Activated naive CD4-positive, alpha-beta T cell treated with anti-CD3 and anti-CD28 coated beads, Interleukin-2, amount 10 ng/mL, durations not matched to agents 7 days and 5 days (primary cell): ENCODE results near the gene AANAT.
A peak's percentile ranks its signal among the peaks of the same experiment; 100 is the strongest.

ENCODE experiments used
- CTCF ChIA-PET: fragments of 350-600 bp; sonication (Branson Sonifier 250); formaldehyde crosslinking; loops from one replicate; lab custom pipeline; 2021; ENCODE audit warnings: antibody characterized with exemption; lab: Charles Lee
- DNase-seq: peaks from one replicate; pipeline ENCODE4 v3.0.0-alpha.2; 2020
- H3K27ac Mint-ChIP-seq: one replicate; pipeline ENCODE4 v1.8.0; 2021; ENCODE audit warnings: mild to moderate bottlenecking, moderate library complexity, mixed read lengths
- H3K27me3 Mint-ChIP-seq: one replicate; pipeline ENCODE4 v1.8.0; 2021; ENCODE audit warnings: mild to moderate bottlenecking, mixed read lengths
- H3K36me3 Mint-ChIP-seq: one replicate; pipeline ENCODE4 v1.8.0; 2021; ENCODE audit warnings: mixed read lengths
- H3K4me1 Mint-ChIP-seq: one replicate; pipeline ENCODE4 v1.8.0; 2021; ENCODE audit warnings: mixed read lengths
- H3K4me3 Mint-ChIP-seq: one replicate; pipeline ENCODE4 v1.8.0; 2021; ENCODE audit warnings: mild to moderate bottlenecking, moderate library complexity, mixed read lengths
- H3K9me3 Mint-ChIP-seq: one replicate; pipeline ENCODE4 v1.8.0; 2021; ENCODE audit warnings: mixed read lengths

AANAT gene

GRCh38 chr17:76467366-76467765 lies at the start of gene AANAT:
AANAT (plus strand) TSS chr17:76467603; CDS start chr17:76468747, 1,144 bp downstream.
- CTCF ChIA-PET: interaction anchor here (0.9 to 4.5 kb wide), 17 partner anchors 8 to 215 kb away, joined by 3 to 58 read pairs (median 5); partner anchors contain the start of gene RHBDF2
- DNase-seq: no peak
- H3K4me3 Mint-ChIP-seq: no peak within 1 kb of the TSS
- H3K27me3 Mint-ChIP-seq: peaks cover 19% of the 10 kb centered on the region
- H3K36me3 Mint-ChIP-seq: peaks cover 4% of the 10 kb centered on the region
- no peaks in the 10 kb centered on the region for H3K9me3 Mint-ChIP-seq
- H3K4me1 Mint-ChIP-seq: peaks cover 6% of the 10 kb centered on the region
- no peak within 1 kb of the TSS for H3K27ac Mint-ChIP-seq

DNA sequence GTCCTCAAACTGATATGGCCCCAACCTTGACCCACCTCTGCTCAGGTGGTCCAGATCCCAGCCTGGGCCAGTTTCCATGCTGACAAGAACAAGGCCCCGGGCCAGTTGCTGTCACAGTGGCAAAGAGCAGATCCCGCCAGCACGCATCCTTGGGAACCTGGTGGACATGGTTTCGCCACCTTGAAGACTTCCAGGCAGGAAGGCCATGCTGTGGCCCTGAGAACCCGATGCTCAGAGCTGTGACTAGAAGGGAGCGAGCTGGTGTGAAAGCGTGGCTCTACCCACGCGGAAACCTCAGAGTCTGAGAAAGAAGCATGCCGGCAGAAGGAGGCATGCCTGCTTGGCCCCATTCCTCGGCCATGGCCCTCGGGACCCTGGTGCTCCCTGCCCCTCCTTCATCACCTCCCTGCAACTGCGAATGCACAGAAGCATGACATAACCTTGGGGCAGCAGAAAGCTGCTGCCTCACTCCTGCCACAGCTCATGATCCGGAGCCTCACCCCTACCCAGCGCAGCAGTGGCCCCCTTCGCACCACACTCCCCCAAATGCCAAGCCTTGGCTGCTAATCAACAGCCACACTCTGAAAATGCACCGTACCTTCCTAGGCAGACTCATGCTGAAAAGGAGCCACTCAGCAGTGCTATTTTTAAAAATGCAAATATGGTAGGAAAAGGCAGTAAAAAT lies 47.7 kb upstream of the AANAT start:
- Mint-ChIP-seq H3K27ac (peak overlapping the region; percentile 33), H3K4me3 (no peak overlapping the region)

GRCh38 chr17:76420356-76421043 lies 46.9 kb upstream of the AANAT start:
- Mint-ChIP-seq H3K27me3 (no peaks in the 10 kb centered on the region), H3K4me1 (peaks cover 9% of the 10 kb centered on the region), H3K4me3 (no peak overlapping the region), H3K9me3 (no peaks in the 10 kb centered on the region), H3K27ac (no peak overlapping the region), H3K36me3 (peaks cover 9% of the 10 kb centered on the region)
- no peak for DNase-seq
- CTCF ChIA-PET: no interaction called here

More for the DNA sequence above, 47.7 kb upstream of the AANAT start:
- Mint-ChIP-seq H3K36me3 (peaks cover 9% of the 10 kb centered on the region), H3K9me3 (no peaks in the 10 kb centered on the region), H3K27me3 (no peaks in the 10 kb centered on the region), H3K4me1 (peaks cover 9% of the 10 kb centered on the region)
- no peak for DNase-seq
- CTCF ChIA-PET: interaction anchor here (1.6 kb wide), 1 partner anchor 34 kb away, joined by 3 read pairs; no protein-coding TSS in a partner anchor

DNA sequence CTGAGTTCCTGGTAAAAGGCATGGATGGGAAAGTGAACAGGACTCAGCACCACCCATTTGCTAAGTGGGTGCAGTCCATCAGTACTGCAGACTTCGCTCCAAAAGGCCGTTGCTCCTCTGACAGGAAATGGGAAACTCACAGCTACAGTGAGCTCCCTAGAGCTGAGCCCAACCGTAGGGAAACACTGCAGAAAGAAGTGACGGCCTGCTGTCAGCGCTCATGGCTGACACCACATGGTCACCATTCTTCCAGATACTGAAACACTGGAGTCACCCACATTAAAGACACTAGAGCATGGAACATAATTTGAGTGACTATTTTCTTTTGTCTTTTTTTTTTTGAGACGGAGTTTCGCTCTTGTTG lies 46.4 kb upstream of the AANAT start:
- CTCF ChIA-PET: no interaction called here
- Mint-ChIP-seq H3K4me1 (peaks cover 9% of the 10 kb centered on the region), H3K4me3 (no peak overlapping the region), H3K36me3 (peaks cover 9% of the 10 kb centered on the region), H3K27me3 (no peaks in the 10 kb centered on the region), H3K9me3 (no peaks in the 10 kb centered on the region), H3K27ac (no peak overlapping the region)
- DNase-seq: no peak

- Mint-ChIP-seq H3K4me3 (no peak overlapping the region), H3K4me1 (peaks cover 6% of the 10 kb centered on the region), H3K36me3 (peaks cover 8% of the 10 kb centered on the region), H3K27ac (no peak overlapping the region), H3K27me3 (no peaks in the 10 kb centered on the region), H3K9me3 (no peaks in the 10 kb centered on the region)
- CTCF ChIA-PET: no interaction called here
- no peak for DNase-seq
These were observed 45.0 kb upstream of the AANAT start for GRCh38 chr17:76422406-76422805.

DNA sequence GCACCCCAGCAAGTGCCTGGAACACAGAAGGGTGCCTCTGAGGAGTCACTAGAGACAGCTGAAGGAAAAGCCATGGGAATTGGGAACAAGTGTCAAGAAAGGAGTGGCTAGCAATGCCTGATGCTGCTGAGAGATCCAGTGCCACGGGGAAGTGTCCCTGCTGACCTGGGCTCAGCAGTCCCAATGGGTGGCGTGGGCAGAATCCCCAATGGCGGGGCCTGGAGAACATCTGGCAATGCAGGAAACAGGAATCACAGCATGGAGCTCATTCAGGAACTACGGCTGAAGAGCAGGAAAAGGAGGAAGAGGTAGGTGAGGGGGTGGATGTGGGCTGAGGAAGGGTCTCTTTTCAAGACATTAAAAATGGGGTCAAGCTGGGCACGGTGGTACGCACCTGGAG lies 44.5 kb upstream of the AANAT start:
- peaks cover 5% of the 10 kb centered on the region for H3K36me3 Mint-ChIP-seq
- CTCF ChIA-PET: no interaction called here
- no peaks in the 10 kb centered on the region for H3K9me3 Mint-ChIP-seq
- peaks cover 2% of the 10 kb centered on the region for H3K4me1 Mint-ChIP-seq
- no peak overlapping the region for H3K4me3 Mint-ChIP-seq
- DNase-seq: no peak
- H3K27ac Mint-ChIP-seq: no peak overlapping the region
- H3K27me3 Mint-ChIP-seq: no peaks in the 10 kb centered on the region

DNA sequence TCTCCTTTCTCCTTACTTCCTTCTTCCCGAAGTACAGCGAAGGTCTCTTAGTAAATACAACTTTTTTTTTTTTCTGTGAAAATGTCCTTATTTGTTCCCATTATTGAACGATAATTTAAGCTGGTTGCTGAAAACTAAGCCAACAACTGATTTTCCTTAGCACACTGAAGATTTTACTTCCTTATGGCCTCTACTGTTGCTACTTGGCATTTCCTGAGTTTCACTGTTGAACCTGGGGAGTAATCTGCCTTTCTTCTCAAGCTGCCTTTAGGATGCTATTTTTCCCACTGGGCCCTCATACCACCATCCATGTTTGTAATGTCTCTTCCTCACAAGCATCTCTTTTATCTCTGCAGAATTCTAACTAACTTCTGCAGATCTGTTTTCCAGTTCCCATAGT lies 40.5 kb upstream of the AANAT start:
- Mint-ChIP-seq H3K36me3 (peaks cover 4% of the 10 kb centered on the region), H3K4me3 (no peak overlapping the region), H3K4me1 (no peaks in the 10 kb centered on the region), H3K27me3 (no peaks in the 10 kb centered on the region), H3K9me3 (no peaks in the 10 kb centered on the region), H3K27ac (no peak overlapping the region)
- DNase-seq: no peak
- CTCF ChIA-PET: interaction anchor here (0.7 kb wide), 1 partner anchor 71 kb away, joined by 3 read pairs; no protein-coding TSS in a partner anchor

DNA sequence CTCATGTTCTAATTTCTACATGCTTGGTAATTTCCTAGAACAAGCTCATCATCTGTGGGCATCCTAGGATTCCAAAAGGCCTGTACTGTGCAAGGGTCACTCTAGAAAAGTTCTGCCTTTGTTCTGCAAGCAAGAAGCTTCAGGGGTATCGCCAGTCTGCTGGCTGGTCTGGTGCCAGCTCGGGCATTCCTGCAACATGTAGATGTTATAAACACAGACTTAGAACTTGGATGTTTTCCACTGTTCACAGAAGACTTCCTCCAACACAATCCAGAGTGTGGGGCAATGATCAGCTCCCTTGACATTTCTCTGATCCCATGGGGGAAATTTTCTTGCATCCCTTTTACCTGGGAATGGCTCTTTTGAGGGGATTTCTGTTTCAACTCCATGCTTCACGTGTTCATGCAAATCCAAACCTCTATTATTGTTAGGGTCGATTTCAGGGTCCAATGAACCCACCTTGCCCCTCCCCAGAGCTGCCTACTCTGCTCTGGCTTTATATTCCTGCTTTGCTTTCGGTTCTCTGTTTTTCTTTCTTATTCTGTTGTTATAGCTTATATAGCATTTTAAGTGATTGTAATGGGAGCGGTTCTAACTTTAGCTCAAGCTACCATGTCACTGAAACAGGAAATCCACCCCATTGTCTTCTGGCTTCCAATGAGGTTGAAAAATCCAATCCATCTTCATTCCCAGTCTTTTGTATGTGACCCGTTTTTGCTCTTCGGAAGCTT lies 39.7 kb upstream of the AANAT start:
- peaks cover 2% of the 10 kb centered on the region for H3K36me3 Mint-ChIP-seq
- H3K27ac Mint-ChIP-seq: no peak overlapping the region
- H3K9me3 Mint-ChIP-seq: no peaks in the 10 kb centered on the region
- CTCF ChIA-PET: interaction anchor here (1.3 kb wide), 1 partner anchor 30 kb away, joined by 4 read pairs; no protein-coding TSS in a partner anchor
- no peaks in the 10 kb centered on the region for H3K4me1 Mint-ChIP-seq
- no peaks in the 10 kb centered on the region for H3K27me3 Mint-ChIP-seq
- DNase-seq: no peak
- no peak overlapping the region for H3K4me3 Mint-ChIP-seq

DNA sequence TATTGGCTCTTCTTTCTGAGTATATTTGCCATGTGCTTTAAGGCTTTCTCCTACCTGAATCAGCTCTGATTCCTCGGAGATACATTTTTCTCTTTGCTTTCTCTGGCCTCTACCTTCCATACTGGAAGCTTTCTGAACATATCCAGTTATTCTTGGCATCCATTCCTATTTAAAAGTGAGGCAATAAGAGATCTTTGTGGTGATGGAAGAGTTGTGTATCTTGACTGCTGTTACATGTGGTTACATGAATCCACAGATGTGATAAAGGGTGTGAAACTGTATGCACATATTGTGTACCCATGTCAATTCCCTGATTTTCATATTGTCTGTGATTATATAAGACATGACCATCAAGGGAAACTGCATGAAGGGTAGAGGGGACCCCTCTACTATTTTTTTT lies 38.9 kb upstream of the AANAT start:
- no peaks in the 10 kb centered on the region for H3K9me3 Mint-ChIP-seq
- CTCF ChIA-PET: interaction anchor here (1.3 kb wide), 1 partner anchor 31 kb away, joined by 4 read pairs; no protein-coding TSS in a partner anchor
- H3K27ac Mint-ChIP-seq: no peak overlapping the region
- H3K4me3 Mint-ChIP-seq: no peak overlapping the region
- H3K4me1 Mint-ChIP-seq: no peaks in the 10 kb centered on the region
- H3K27me3 Mint-ChIP-seq: no peaks in the 10 kb centered on the region
- H3K36me3 Mint-ChIP-seq: peaks cover 2% of the 10 kb centered on the region
- no peak for DNase-seq

DNA sequence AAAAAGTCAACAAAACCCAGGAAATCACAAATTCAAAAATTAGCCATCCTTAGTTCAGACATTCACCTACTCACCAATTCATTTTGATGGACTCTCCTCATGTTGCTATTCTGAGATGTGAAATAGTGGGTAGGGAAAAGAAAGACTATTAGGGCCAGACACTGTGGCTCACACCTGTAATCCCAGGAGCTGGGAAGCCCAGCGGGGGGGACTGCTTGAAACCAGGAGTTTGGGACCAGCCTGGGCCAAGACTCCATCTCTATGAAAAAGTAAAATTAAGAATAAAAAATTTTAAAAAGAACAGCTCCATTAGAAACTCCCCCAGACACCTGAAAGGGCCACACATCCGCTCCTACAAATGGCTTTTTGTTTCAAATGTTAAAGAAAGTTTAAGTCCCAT lies 35.9 kb upstream of the AANAT start:
- Mint-ChIP-seq H3K9me3 (no peaks in the 10 kb centered on the region), H3K27me3 (no peaks in the 10 kb centered on the region), H3K4me1 (no peaks in the 10 kb centered on the region), H3K36me3 (peaks cover 2% of the 10 kb centered on the region), H3K4me3 (no peak overlapping the region), H3K27ac (no peak overlapping the region)
- CTCF ChIA-PET: no interaction called here
- no peak for DNase-seq

DNA sequence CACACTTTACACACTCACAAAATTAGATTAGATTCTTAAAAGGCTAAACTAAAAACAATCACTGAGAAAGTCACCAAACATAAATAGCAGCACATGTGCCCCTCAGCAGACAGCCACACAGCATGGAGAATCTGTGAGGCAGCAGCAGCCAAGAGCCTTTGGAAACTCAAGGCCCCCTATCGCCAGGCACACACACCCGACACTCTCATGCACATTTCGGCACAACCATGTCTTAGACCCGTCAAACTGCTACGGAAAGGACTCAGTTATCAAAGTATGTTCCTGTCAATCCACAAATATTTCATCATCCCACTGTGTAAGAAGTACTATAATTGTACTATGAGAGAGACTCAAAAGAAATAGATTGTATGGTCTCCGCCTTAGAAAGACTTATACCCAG lies 35.4 kb upstream of the AANAT start:
- no peaks in the 10 kb centered on the region for H3K27me3 Mint-ChIP-seq
- H3K36me3 Mint-ChIP-seq: peaks cover 2% of the 10 kb centered on the region
- no peak for DNase-seq
- no peak overlapping the region for H3K4me3 Mint-ChIP-seq
- H3K4me1 Mint-ChIP-seq: no peaks in the 10 kb centered on the region
- H3K9me3 Mint-ChIP-seq: no peaks in the 10 kb centered on the region
- no peak overlapping the region for H3K27ac Mint-ChIP-seq
- CTCF ChIA-PET: no interaction called here

DNA sequence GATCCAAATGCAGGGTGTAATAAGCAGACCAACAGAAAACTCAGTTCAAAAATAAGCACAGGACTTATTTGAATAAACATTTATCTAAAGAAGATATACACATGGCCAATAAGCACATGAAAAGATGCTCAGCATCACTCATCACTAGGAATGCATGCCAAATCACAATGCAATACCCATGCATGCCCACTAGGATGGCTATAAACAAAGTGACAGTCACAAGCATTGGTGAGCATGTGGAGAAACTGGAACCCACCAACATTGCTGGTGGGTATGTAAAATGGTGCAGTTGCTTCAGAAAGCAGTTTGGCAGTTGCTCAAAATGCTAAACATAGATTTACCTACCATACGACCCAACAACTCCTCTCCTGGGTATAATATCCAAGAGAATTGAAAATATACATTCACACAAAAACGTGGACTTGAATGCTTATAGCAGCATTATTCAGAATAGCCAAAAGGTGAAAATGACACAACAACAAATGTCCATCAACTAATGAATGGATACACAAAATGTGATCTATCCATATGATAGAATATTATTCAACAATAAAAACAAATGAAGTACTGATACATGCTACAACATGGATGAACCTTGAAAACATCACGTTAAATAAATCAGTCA lies 34.6 kb upstream of the AANAT start:
- Mint-ChIP-seq H3K4me1 (no peaks in the 10 kb centered on the region), H3K27me3 (no peaks in the 10 kb centered on the region), H3K36me3 (peaks cover 1% of the 10 kb centered on the region), H3K9me3 (no peaks in the 10 kb centered on the region), H3K27ac (no peak overlapping the region), H3K4me3 (no peak overlapping the region)
- CTCF ChIA-PET: no interaction called here
- DNase-seq: no peak

- DNase-seq: no peak
- Mint-ChIP-seq H3K27ac (no peak overlapping the region), H3K36me3 (no peaks in the 10 kb centered on the region), H3K4me3 (no peak overlapping the region), H3K27me3 (no peaks in the 10 kb centered on the region), H3K4me1 (no peaks in the 10 kb centered on the region), H3K9me3 (no peaks in the 10 kb centered on the region)
- CTCF ChIA-PET: interaction anchor here (3.3 kb wide), 1 partner anchor 25 kb away, joined by 10 read pairs; no protein-coding TSS in a partner anchor
These were observed 33.7 kb upstream of the AANAT start for GRCh38 chr17:76433693-76434092.

GRCh38 chr17:76434870-76435269 lies 32.5 kb upstream of the AANAT start:
- H3K36me3 Mint-ChIP-seq: no peaks in the 10 kb centered on the region
- CTCF ChIA-PET: interaction anchor here (1.6 to 3.3 kb wide), 3 partner anchors 18 to 37 kb away, joined by 6 to 10 read pairs (median 7); partner anchors contain the start of gene UBE2O
- DNase-seq: no peak
- H3K4me1 Mint-ChIP-seq: peaks cover 4% of the 10 kb centered on the region
- H3K27ac Mint-ChIP-seq: no peak overlapping the region
- H3K4me3 Mint-ChIP-seq: no peak overlapping the region
- no peaks in the 10 kb centered on the region for H3K9me3 Mint-ChIP-seq
- H3K27me3 Mint-ChIP-seq: no peaks in the 10 kb centered on the region
